ENCODE measurements around the gene NUDT5.

DNA sequence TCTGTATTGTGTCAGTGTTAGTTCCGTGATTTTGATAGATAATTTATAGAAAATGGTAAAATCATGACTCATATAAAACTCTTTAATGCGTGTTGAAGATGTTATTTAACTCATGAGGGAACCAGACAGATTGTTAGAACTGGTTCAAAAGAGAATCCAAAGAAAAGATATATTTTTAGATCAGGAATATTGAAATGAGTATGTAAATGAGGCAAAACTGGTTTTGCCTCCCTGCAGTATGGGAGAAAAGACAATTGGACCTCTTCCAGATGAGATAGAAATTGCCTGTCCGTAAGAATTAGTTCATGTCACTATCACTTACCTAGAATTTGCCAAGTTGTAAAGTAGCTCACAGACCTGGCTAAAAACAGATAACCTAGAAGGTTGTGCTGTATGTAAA is 17.9 kb upstream of the NUDT5 start:
- TF ChIP-seq POLR2AphosphoS5 (IDR thresholded peaks at IDR 0.05; ENCODE audit: low read depth, low read length) (no peak), CTCF (IDR thresholded peaks at IDR 0.05) (no peak)
